ENCODE data around the gene KLHL29. TPM values are rescaled to one million over a fixed set of nuclear protein-coding genes. Genes with fewer than 3 reads are reported as not detected.

KLHL29 gene
- total RNA-seq, 1 experiment from 2014 or later = 43.1 TPM

DNA sequence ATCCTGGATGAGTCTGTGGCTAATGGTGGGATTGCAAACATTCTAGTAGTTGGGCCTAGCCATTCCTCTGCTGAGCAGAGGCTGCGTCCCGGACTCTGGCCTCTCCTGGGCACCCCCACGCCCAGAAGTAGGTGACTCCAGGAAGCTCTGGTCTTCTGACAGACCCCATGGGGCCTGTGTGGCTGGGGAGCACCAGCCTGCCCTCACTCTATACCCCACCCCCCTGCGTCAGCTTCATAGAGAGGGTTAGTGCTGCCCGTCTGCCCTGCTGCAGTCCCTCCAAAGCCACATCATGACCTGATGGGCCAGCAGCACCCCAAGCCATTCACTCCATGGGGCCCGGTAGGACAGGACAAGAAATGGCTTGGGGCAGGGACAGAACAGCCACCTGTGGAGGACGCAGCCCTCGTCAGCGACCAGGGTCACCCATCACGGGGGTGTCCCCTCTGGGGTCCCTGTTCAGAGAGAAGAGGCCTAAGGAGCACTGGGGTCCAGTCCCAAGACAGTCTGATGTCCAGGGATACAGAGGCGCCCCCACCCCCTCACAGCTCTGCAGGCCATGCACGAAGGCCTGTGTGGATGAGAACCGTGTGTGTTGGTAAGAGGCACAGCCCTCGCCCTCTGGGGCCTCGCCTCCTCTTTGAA lies 303.6 kb downstream of the KLHL29 start:
- Mint-ChIP-seq H3K4me1 (ENCODE audit: insufficient read depth, unreplicated experiment) (no peaks in the 10 kb centered on the region), H3K36me3 (ENCODE audit: insufficient read depth, unreplicated experiment) (peaks cover 40% of the 10 kb centered on the region), H3K9me3 (ENCODE audit: unreplicated experiment) (no peaks in the 10 kb centered on the region), H3K4me3 (ENCODE audit: unreplicated experiment) (no peak overlapping the region), H3K27ac (ENCODE audit: low read depth, unreplicated experiment) (no peak overlapping the region), H3K27me3 (ENCODE audit: insufficient read depth, unreplicated experiment) (no peaks in the 10 kb centered on the region)
- no TSS peak for BruUV-seq (replicated peaks)
- intact Hi-C loops (cut with micrococcal nuclease) = no loop called here
- CTCF ChIA-PET = no interaction called here
- POLR2A ChIA-PET = no interaction called here
- TF ChIP-seq CTCF (IDR thresholded peaks at IDR 0.05; ENCODE audit: unreplicated experiment) = no peak
- DNase-seq (ENCODE audit: unreplicated experiment) = no peak

DNA sequence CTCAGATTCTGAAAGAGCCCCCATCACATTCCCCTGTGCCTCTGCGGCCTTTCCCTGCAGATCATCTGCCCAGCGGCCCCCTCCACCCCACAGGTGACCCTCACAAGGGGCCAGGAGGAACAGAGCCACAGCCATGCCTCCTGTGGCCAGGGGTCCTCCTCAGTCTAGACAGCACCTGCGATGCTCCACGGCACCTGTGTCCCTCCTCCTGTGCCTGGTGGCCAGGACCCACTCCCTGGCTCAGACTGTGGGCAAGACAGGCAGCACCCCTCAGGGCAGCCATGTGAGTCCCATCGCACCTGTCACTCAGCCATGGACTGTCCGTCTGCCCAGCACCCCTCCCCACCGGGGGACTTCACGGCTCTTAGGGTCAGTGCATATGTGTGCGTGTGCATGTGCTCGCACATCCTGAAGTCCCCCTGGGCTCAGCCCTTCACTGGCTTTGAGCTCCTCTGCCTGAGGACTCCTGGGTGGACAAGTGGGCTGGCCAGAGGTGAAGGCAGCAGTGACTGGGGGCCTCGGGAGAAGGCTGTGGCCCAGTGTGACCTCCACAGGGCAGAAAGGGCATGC lies 304.2 kb downstream of the KLHL29 start:
- H3K27ac Mint-ChIP-seq (ENCODE audit: low read depth, unreplicated experiment) = no peak overlapping the region
- ChIA-PET CTCF (no interaction called here), POLR2A (no interaction called here)
- DNase-seq (ENCODE audit: unreplicated experiment) = no peak
- no peaks in the 10 kb centered on the region for H3K9me3 Mint-ChIP-seq (ENCODE audit: unreplicated experiment)
- H3K27me3 Mint-ChIP-seq (ENCODE audit: insufficient read depth, unreplicated experiment) = no peaks in the 10 kb centered on the region
- H3K4me3 Mint-ChIP-seq (ENCODE audit: unreplicated experiment) = no peak overlapping the region
- H3K36me3 Mint-ChIP-seq (ENCODE audit: insufficient read depth, unreplicated experiment) = peaks cover 40% of the 10 kb centered on the region
- BruUV-seq (replicated peaks) = no TSS peak
- TF ChIP-seq CTCF (IDR thresholded peaks at IDR 0.05; ENCODE audit: unreplicated experiment) = no peak
- intact Hi-C loops (cut with micrococcal nuclease) = no loop called here
- H3K4me1 Mint-ChIP-seq (ENCODE audit: insufficient read depth, unreplicated experiment) = no peaks in the 10 kb centered on the region

GRCh38 chr2:23689891-23690290 lies 304.9 kb downstream of the KLHL29 start:
- no peak overlapping the region for H3K4me3 Mint-ChIP-seq (ENCODE audit: unreplicated experiment)
- ChIA-PET CTCF (no interaction called here), POLR2A (no interaction called here)
- no peaks in the 10 kb centered on the region for H3K27me3 Mint-ChIP-seq (ENCODE audit: insufficient read depth, unreplicated experiment)
- BruUV-seq (replicated peaks) = no TSS peak
- no peaks in the 10 kb centered on the region for H3K4me1 Mint-ChIP-seq (ENCODE audit: insufficient read depth, unreplicated experiment)
- intact Hi-C loops (cut with micrococcal nuclease) = no loop called here
- peaks cover 45% of the 10 kb centered on the region for H3K36me3 Mint-ChIP-seq (ENCODE audit: insufficient read depth, unreplicated experiment)
- H3K9me3 Mint-ChIP-seq (ENCODE audit: unreplicated experiment) = no peaks in the 10 kb centered on the region
- no peak for TF ChIP-seq CTCF (IDR thresholded peaks at IDR 0.05; ENCODE audit: unreplicated experiment)
- no peak for DNase-seq (ENCODE audit: unreplicated experiment)
- no peak overlapping the region for H3K27ac Mint-ChIP-seq (ENCODE audit: low read depth, unreplicated experiment)

GRCh38 chr2:23690421-23691105 lies 305.6 kb downstream of the KLHL29 start:
- H3K27ac Mint-ChIP-seq (ENCODE audit: low read depth, unreplicated experiment) = no peak overlapping the region
- no peak overlapping the region for H3K4me3 Mint-ChIP-seq (ENCODE audit: unreplicated experiment)
- H3K36me3 Mint-ChIP-seq (ENCODE audit: insufficient read depth, unreplicated experiment) = peaks cover 52% of the 10 kb centered on the region
- H3K27me3 Mint-ChIP-seq (ENCODE audit: insufficient read depth, unreplicated experiment) = no peaks in the 10 kb centered on the region
- BruUV-seq (replicated peaks) = no TSS peak
- no peak for DNase-seq (ENCODE audit: unreplicated experiment)
- POLR2A ChIA-PET = no interaction called here
- CTCF ChIA-PET = no interaction called here
- intact Hi-C loops (cut with micrococcal nuclease) = no loop called here
- TF ChIP-seq CTCF (IDR thresholded peaks at IDR 0.05; ENCODE audit: unreplicated experiment) = no peak
- no peaks in the 10 kb centered on the region for H3K4me1 Mint-ChIP-seq (ENCODE audit: insufficient read depth, unreplicated experiment)
- no peaks in the 10 kb centered on the region for H3K9me3 Mint-ChIP-seq (ENCODE audit: unreplicated experiment)
